ENCODE results near the gene SLC2A6. TPM values are rescaled to one million over a fixed set of nuclear protein-coding genes. Genes with fewer than 3 reads are reported as not detected.

SLC2A6 gene
- total RNA-seq, 1 donor from 2014 or later = 8.7 TPM

DNA sequence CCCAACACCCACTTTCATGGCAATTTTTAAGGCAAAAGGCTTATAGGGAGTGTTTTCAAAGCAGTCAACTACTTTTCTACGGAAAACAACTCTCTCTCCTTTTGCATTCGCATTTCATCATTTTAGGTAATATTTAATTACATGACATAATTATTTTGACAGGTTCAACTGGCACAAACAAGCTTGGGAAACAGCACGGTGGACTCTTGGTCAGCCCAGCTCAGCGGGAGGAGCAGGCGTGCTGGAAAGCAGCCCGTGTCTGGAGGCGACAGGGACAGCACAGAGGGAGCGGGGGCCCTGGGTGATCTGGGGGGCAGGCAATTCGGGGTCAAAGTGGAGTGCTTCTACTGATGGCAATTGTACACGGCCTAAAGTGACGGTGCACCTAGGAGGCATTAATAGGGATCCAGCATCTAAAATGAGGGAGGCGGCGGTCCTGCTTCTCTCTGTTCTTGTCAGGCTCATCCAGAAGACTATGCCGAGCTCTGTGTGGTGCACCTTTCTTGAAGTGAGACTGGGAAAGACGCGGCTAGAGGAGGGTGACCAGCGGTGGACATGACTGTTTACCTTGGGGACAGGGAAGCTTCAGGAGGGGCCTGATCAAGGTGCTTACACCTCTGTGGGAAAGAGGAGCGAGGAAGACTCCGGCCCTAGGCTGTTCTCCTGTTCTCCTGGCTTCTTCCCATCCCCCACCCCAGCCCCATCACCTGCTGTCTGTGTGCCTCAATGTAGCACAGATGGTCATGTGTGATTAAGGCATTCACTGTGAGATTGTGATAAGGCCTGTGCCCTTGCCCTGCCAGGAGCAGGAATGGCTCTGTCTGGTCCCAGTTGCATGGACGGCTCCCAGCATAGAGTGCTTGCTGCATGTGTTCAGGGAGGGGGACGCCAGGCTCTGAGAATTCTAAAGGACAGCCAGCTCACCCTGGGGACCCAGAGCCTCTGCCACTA, 42.5 kb upstream of the SLC2A6 start:
- no peaks in the 10 kb centered on the region for H3K9me3 ChIP-seq
- intact Hi-C loops (cut with DNase I) = no loop called here
- H3K27ac ChIP-seq = no peak overlapping the region
- no peak overlapping the region for H3K4me3 ChIP-seq
- no peaks in the 10 kb centered on the region for H3K4me1 ChIP-seq
- DNase-seq (ENCODE audit: low spot score in 2 of 2) = no peak
- H3K27me3 ChIP-seq = no peaks in the 10 kb centered on the region
- H3K36me3 ChIP-seq = no peaks in the 10 kb centered on the region
- TF ChIP-seq, protein P1, sequence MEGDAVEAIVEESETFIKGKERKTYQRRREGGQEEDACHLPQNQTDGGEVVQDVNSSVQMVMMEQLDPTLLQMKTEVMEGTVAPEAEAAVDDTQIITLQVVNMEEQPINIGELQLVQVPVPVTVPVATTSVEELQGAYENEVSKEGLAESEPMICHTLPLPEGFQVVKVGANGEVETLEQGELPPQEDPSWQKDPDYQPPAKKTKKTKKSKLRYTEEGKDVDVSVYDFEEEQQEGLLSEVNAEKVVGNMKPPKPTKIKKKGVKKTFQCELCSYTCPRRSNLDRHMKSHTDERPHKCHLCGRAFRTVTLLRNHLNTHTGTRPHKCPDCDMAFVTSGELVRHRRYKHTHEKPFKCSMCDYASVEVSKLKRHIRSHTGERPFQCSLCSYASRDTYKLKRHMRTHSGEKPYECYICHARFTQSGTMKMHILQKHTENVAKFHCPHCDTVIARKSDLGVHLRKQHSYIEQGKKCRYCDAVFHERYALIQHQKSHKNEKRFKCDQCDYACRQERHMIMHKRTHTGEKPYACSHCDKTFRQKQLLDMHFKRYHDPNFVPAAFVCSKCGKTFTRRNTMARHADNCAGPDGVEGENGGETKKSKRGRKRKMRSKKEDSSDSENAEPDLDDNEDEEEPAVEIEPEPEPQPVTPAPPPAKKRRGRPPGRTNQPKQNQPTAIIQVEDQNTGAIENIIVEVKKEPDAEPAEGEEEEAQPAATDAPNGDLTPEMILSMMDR (IDR thresholded peaks at IDR 0.05) = no peak

DNA sequence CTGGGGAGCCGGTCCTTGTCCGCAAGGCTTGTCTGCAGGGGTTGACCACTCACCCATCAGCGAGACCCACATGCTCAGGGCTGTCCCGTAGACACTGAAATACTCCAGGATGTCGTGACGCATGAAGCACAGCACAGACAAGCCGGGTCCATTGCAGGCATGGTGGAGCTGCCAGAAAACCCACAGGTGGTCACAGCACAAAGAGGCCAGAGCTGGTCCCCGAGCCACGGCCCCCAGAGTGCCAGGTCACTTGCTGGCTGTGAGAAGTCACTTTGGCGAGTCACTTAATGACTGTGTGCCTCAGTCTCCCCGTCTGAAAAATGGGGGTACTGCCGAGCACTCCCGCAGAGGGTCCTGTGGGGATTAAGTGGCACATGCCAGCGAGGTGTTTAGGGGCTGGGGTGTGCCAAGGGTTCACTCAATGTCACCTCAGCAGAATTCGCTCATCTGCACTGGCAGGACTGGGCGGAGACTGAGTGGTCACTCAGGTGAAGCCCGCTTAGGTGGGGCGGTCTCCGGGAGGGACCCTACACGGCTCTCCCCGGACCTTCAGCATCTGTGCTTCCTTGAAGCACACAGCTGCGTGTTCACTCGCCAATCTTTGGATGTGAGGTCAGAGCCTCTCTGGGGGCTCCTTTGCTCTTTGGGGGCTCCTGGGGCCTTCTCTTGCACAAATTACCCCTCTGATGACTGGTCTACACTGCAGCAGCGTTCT, 41.4 kb upstream of the SLC2A6 start:
- no peak for DNase-seq (ENCODE audit: low spot score in 2 of 2)
- H3K4me3 ChIP-seq = no peak overlapping the region
- intact Hi-C loops (cut with DNase I) = no loop called here
- H3K36me3 ChIP-seq = no peaks in the 10 kb centered on the region
- no peaks in the 10 kb centered on the region for H3K27me3 ChIP-seq
- H3K27ac ChIP-seq = no peak overlapping the region
- TF ChIP-seq, protein P1 (IDR thresholded peaks at IDR 0.05) = no peak
- no peaks in the 10 kb centered on the region for H3K4me1 ChIP-seq
- no peaks in the 10 kb centered on the region for H3K9me3 ChIP-seq

DNA sequence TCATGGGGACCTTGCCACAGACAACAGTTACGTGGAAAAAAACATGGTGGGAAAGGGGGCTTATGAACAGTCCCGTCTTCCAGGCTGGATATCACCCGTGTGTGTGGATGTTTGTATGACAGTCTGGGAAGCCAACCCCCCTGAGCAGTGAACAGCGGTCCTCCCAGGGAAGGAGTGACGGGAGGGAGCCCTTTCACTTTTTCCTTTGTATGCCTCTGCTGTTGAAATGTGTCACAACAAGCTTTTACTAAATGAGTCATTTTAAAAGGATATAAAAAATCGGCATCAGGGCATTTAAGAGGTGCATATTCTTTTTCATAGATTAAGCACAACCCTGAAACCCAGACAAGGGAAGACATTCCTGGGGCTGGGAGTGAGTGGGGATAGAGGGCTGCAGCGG, 40.8 kb upstream of the SLC2A6 start:
- Histone ChIP-seq H3K4me3 (no peak overlapping the region), H3K9me3 (no peaks in the 10 kb centered on the region), H3K27ac (no peak overlapping the region), H3K4me1 (peaks cover under 1 to 3% of the 10 kb centered on the region in 2 donors), H3K27me3 (no peaks in the 10 kb centered on the region), H3K36me3 (no peaks in the 10 kb centered on the region)
- TF ChIP-seq, protein P1 (IDR thresholded peaks at IDR 0.05) = no peak
- intact Hi-C loops (cut with DNase I) = no loop called here
- no peak for DNase-seq (ENCODE audit: low spot score in 2 of 2)

DNA sequence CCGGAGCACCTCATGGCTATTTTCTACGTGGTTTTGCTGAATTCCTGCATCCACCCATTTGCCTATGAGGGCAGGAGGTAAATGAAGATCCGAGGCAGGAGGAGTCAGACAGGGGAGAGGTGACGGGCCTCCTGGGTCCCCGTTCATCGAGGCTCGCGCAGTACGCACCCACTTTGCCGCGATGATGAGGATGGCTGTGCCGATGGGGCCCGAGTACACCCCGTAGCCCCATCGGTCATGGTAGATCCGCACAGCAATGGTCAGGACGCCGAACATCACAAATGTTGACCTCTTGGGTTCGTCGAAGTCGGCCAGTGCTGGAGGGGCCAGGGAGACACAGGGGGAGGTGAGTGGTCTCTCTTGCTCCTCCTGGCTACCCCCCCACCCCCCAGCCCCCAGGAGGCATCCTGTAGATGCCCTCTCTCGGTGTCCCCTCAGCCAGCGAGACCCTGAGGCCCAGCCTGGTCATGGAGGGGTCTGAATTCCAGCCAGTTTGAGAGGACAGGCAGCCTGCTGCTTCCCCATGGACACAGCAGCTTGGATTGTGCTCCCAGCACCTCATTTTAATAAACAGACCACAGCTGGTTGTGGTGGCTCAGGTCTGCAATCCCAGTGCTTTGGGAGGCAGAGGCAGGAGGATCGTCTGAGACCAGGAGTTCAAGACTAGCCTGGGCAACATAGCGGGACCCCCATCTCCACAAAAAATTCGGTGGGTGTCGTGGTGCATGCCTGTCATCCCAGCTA, 40.0 kb upstream of the SLC2A6 start:
- intact Hi-C loops (cut with DNase I) = no loop called here

DNA sequence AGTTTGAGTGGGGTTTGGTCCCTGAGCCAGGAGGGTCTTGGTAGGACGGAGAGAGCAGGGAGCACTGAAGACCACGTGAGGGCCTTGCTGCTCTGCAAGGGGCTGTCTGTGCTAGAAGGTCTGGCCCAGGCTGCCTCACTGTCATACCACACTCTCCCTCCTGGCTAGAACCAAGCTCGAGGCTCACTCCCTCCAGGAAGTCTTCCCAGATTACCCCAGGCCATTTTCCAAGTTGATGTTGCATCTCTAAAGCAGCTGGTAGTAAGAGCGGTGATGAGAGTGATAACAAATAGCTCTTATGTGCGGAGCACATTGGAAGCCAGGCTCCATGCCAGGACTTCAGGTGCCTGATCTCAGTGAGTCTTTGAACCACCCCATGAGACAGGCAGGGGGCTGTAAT, 39.3 kb upstream of the SLC2A6 start:
- Histone ChIP-seq H3K4me1 (peaks cover 4 to 14% of the 10 kb centered on the region in 2 donors), H3K27ac (no peak overlapping the region), H3K27me3 (no peaks in the 10 kb centered on the region), H3K4me3 (no peak overlapping the region), H3K36me3 (no peaks in the 10 kb centered on the region), H3K9me3 (no peaks in the 10 kb centered on the region)
- TF ChIP-seq, protein P1 (IDR thresholded peaks at IDR 0.05) = no peak
- no peak for DNase-seq (ENCODE audit: low spot score in 2 of 2)
- intact Hi-C loops (cut with DNase I) = no loop called here

More for the DNA sequence above, 40.0 kb upstream of the SLC2A6 start:
- Histone ChIP-seq H3K9me3 (no peaks in the 10 kb centered on the region), H3K4me3 (no peak overlapping the region), H3K4me1 (peaks cover 4 to 8% of the 10 kb centered on the region in 2 donors), H3K27me3 (no peaks in the 10 kb centered on the region), H3K27ac (no peak overlapping the region), H3K36me3 (no peaks in the 10 kb centered on the region)
- DNase-seq (ENCODE audit: low spot score in 2 of 2) = no peak
- TF ChIP-seq, protein P1 (IDR thresholded peaks at IDR 0.05) = no peak
